ENCODE results near the gene SIGLEC6. TPM values are rescaled to one million over a fixed set of nuclear protein-coding genes. Genes with fewer than 3 reads are reported as not detected.

Gene SIGLEC6
- total RNA-seq, 1 experiment from 2014 or later, result not detected

DNA sequence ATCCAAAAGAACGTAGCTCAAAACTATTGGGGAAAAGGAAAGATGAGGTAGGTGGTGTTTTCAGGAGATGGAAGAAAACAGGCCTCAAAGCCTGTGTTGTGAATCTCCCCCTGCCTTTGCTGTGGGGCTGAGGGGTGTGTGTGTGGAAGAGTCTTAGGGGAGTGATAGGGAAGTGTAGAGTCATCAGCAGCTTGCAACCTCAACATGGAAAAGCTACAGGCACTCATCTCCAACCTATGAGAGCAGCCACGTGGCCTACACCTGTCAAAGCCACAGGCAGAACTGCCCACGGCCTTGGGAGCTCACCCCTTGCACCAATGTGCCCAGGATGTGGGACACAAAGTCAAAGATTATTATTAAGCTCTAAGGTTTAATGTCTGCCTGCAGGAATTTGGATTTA, 25.6 kb downstream of the SIGLEC6 start:
- intact Hi-C loops (cut with micrococcal nuclease; ENCODE audit: unreplicated experiment) (no loop called here), in situ Hi-C loops (cut with HindIII; ENCODE audit: low pct_unique_long_range_greater_than_20kb, low sequenced_read_pairs) (no loop called here)
- Histone ChIP-seq H3K27me3 (ENCODE audit: control insufficient read depth, insufficient read depth, low read length) (no peaks in the 10 kb centered on the region), H3K27ac (ENCODE audit: low read length) (no peak overlapping the region), H3K4me3 (ENCODE audit: low read depth in 2 of 2, low read length in 2 of 2) (no peak overlapping the region), H3K9me3 (ENCODE audit: control insufficient read depth, insufficient read depth, low read depth, low read length) (no peaks in the 10 kb centered on the region), H3K4me1 (ENCODE audit: control insufficient read depth, insufficient read depth, low read length) (no peaks in the 10 kb centered on the region), H3K36me3 (ENCODE audit: control insufficient read depth, insufficient read depth, low read length) (no peaks in the 10 kb centered on the region)
- BruUV-seq (replicated peaks), result no TSS peak
- ATAC-seq, result no peak
- ChIA-PET POLR2A (no interaction called here), CTCF (interaction anchor here (0.5 to 0.6 kb wide), 2 partner anchors 154 to 1598 kb away, joined by 6 to 8 read pairs; no protein-coding TSS in a partner anchor)
- TF ChIP-seq POLR2AphosphoS5 (IDR thresholded peaks at IDR 0.05; ENCODE audit: low read depth, low read length), result no peak
- TF ChIP-seq SIN3A (IDR thresholded peaks at IDR 0.05; ENCODE audit: borderline replicate concordance, insufficient read depth, low read depth, low read length), result no peak
- TF ChIP-seq, protein P1, sequence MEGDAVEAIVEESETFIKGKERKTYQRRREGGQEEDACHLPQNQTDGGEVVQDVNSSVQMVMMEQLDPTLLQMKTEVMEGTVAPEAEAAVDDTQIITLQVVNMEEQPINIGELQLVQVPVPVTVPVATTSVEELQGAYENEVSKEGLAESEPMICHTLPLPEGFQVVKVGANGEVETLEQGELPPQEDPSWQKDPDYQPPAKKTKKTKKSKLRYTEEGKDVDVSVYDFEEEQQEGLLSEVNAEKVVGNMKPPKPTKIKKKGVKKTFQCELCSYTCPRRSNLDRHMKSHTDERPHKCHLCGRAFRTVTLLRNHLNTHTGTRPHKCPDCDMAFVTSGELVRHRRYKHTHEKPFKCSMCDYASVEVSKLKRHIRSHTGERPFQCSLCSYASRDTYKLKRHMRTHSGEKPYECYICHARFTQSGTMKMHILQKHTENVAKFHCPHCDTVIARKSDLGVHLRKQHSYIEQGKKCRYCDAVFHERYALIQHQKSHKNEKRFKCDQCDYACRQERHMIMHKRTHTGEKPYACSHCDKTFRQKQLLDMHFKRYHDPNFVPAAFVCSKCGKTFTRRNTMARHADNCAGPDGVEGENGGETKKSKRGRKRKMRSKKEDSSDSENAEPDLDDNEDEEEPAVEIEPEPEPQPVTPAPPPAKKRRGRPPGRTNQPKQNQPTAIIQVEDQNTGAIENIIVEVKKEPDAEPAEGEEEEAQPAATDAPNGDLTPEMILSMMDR (IDR thresholded peaks at IDR 0.05), result no peak
- TF ChIP-seq TCF7L2 (IDR thresholded peaks at IDR 0.05; ENCODE audit: low read depth, low read length), result no peak
- TF ChIP-seq, protein P2, sequence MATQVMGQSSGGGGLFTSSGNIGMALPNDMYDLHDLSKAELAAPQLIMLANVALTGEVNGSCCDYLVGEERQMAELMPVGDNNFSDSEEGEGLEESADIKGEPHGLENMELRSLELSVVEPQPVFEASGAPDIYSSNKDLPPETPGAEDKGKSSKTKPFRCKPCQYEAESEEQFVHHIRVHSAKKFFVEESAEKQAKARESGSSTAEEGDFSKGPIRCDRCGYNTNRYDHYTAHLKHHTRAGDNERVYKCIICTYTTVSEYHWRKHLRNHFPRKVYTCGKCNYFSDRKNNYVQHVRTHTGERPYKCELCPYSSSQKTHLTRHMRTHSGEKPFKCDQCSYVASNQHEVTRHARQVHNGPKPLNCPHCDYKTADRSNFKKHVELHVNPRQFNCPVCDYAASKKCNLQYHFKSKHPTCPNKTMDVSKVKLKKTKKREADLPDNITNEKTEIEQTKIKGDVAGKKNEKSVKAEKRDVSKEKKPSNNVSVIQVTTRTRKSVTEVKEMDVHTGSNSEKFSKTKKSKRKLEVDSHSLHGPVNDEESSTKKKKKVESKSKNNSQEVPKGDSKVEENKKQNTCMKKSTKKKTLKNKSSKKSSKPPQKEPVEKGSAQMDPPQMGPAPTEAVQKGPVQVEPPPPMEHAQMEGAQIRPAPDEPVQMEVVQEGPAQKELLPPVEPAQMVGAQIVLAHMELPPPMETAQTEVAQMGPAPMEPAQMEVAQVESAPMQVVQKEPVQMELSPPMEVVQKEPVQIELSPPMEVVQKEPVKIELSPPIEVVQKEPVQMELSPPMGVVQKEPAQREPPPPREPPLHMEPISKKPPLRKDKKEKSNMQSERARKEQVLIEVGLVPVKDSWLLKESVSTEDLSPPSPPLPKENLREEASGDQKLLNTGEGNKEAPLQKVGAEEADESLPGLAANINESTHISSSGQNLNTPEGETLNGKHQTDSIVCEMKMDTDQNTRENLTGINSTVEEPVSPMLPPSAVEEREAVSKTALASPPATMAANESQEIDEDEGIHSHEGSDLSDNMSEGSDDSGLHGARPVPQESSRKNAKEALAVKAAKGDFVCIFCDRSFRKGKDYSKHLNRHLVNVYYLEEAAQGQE (IDR thresholded peaks at IDR 0.05; ENCODE audit: insufficient read depth in 1 of 2, low read depth in 2 of 2, low read length in 1 of 2), result no peak
- DNase-seq (ENCODE audit: low read depth, low spot score), result no peak

DNA sequence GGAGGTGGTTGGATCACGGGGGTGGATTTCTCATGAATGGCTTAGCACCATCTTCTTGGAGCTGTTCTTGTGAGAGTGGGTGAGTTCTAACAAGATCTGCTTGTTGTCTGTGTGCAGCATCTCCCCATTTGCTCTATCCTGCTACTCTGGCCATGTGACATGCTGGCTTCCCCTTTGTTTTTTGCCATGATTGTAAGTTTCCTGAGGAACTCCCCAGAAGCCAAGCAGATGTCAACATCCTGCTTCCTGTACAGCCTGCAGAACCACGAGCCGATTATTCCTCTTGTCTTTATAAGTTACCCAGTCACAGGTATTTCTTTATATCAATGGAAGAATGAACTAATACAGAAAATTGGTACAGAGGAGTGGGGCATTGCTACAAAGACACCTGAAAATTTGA, 27.6 kb downstream of the SIGLEC6 start:
- Histone ChIP-seq H3K4me3 (ENCODE audit: low read depth in 2 of 2, low read length in 2 of 2) (no peak overlapping the region), H3K27me3 (ENCODE audit: control insufficient read depth, insufficient read depth, low read length) (no peaks in the 10 kb centered on the region), H3K4me1 (ENCODE audit: control insufficient read depth, insufficient read depth, low read length) (no peaks in the 10 kb centered on the region), H3K9me3 (ENCODE audit: control insufficient read depth, insufficient read depth, low read depth, low read length) (no peaks in the 10 kb centered on the region), H3K36me3 (ENCODE audit: control insufficient read depth, insufficient read depth, low read length) (no peaks in the 10 kb centered on the region), H3K27ac (ENCODE audit: low read length) (no peak overlapping the region)
- in situ Hi-C loops (cut with HindIII; ENCODE audit: low pct_unique_long_range_greater_than_20kb, low sequenced_read_pairs), result no loop called here
- POLR2A ChIA-PET, result no interaction called here
- DNase-seq (ENCODE audit: low read depth, low spot score), result no peak
- BruUV-seq (replicated peaks), result no TSS peak
- CTCF ChIA-PET, result no interaction called here
- ATAC-seq, result no peak
- TF ChIP-seq TCF7L2 (IDR thresholded peaks at IDR 0.05; ENCODE audit: low read depth, low read length), result no peak
- intact Hi-C loops (cut with micrococcal nuclease; ENCODE audit: unreplicated experiment), result no loop called here

DNA sequence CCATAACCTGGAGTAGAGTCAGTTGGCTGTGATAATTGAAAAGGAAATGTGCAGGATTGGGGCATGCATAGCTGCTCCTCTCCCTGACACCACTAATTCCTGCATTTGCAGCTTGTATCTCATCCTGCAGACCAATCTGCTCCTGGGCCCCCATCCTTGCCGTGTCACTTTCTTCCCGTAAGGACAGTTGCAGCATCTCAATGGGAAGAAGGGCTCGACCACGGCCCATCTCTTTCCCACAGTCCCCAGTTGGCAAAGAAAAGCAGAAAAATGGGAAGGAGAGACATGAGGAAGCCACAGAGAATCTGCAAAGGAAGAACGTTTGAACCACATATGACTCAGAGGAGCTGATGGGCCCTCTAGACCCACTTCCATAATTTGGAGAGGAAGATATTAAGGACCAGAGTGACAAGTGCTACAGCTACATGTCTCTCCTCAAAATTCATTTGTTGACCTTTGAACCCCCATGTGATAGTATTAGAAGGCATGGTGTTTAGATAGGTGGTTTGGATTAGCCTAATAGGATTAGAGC, 28.1 kb downstream of the SIGLEC6 start:
- TF ChIP-seq POLR2AphosphoS5 (IDR thresholded peaks at IDR 0.05; ENCODE audit: low read depth, low read length), result no peak
- TF ChIP-seq, protein P2 (IDR thresholded peaks at IDR 0.05; ENCODE audit: insufficient read depth in 1 of 2, low read depth in 2 of 2, low read length in 1 of 2), result no peak
- no peak for TF ChIP-seq SIN3A (IDR thresholded peaks at IDR 0.05; ENCODE audit: borderline replicate concordance, insufficient read depth, low read depth, low read length)
- no peak for TF ChIP-seq TCF7L2 (IDR thresholded peaks at IDR 0.05; ENCODE audit: low read depth, low read length)
- TF ChIP-seq, protein P1 (IDR thresholded peaks at IDR 0.05), result no peak
- DNase-seq (ENCODE audit: low read depth, low spot score) (no peak), ATAC-seq (no peak)
- POLR2A ChIA-PET, result no interaction called here
- in situ Hi-C loops (cut with HindIII; ENCODE audit: low pct_unique_long_range_greater_than_20kb, low sequenced_read_pairs) (no loop called here), intact Hi-C loops (cut with micrococcal nuclease; ENCODE audit: unreplicated experiment) (no loop called here)
- CTCF ChIA-PET, result no interaction called here
- Histone ChIP-seq H3K4me1 (ENCODE audit: control insufficient read depth, insufficient read depth, low read length) (no peaks in the 10 kb centered on the region), H3K27me3 (ENCODE audit: control insufficient read depth, insufficient read depth, low read length) (no peaks in the 10 kb centered on the region), H3K4me3 (ENCODE audit: low read depth in 2 of 2, low read length in 2 of 2) (no peak overlapping the region), H3K9me3 (ENCODE audit: control insufficient read depth, insufficient read depth, low read depth, low read length) (no peaks in the 10 kb centered on the region), H3K36me3 (ENCODE audit: control insufficient read depth, insufficient read depth, low read length) (no peaks in the 10 kb centered on the region), H3K27ac (ENCODE audit: low read length) (no peak overlapping the region)
- BruUV-seq (replicated peaks), result no TSS peak

All from Panc1 (cell line).